Mucosa of descending colon (tissue), 3 donors: Measurements from ENCODE around the gene PSMD3. TPM values are rescaled to one million over a fixed set of nuclear protein-coding genes. Genes with fewer than 3 reads are reported as not detected.

Experiments
- ATAC-seq: fragments of 200-7000 bp; cut with Tn5 transposase; one replicate; pipeline ENCODE4 v1.9.1; 2020; ENCODE audit warnings: mild to moderate bottlenecking, moderate library complexity
- DNase-seq, 3 donors: peaks; one replicate each; pipeline ENCODE4 v3.0.0-alpha.2; 2020
- H3K36me3 ChIP-seq: fragments of 200-600 bp; one replicate; pipeline ENCODE4 v1.8.0; 2021; ENCODE audit warnings: low read depth, mild to moderate bottlenecking
- H3K4me1 ChIP-seq: fragments of 200-600 bp; one replicate; pipeline ENCODE4 v1.8.0; 2021; ENCODE audit warnings: low read depth, mild to moderate bottlenecking
- H3K4me3 ChIP-seq: fragments of 200-600 bp; one replicate; pipeline ENCODE4 v1.8.0; 2021; ENCODE audit warnings: mild to moderate bottlenecking
- H3K9me3 ChIP-seq: fragments of 200-600 bp; one replicate; pipeline ENCODE4 v1.8.0; 2021; ENCODE audit warnings: mild to moderate bottlenecking
- intact Hi-C, 2 donors: fragments of 100-400 bp; cut with DNase I in 1 of 2; cut with micrococcal nuclease in 1 of 2; formaldehyde crosslinking; loops; one replicate each; pipeline versions ENCODE4 v1.11.0 to v1.11.1; 2022; cut with DNase I, micrococcal nuclease
- total RNA-seq, 3 donors: library from RNA; stranded (reverse); fragmentation: NEBNext Ultra II Directional in 2 of 3; extraction: Animal tissue kit (Norgen Biotek cat#: 25700) in 2 of 3; gene quantifications; one replicate each; pipeline versions ENCODE4 v1.2.1 to v1.2.4, GENCODE V29; 2021 to 2023
- TF ChIP-seq, protein P1 (sequence below): fragments of 200-600 bp; IDR thresholded peaks from one replicate; pipeline ENCODE4 v1.8.0; 2022; ENCODE audit warnings: antibody characterized with exemption, mild to moderate bottlenecking
- donor health status: DM: no; HTN: no; CAD: no; lungs with moderate emphysema.
- donor health status: DM: no; HTN: no; CAD: no.
- donor health status: DM: no; HTN: yes; CAD: no.

PSMD3 gene
- total RNA-seq, 3 donors from 2014 or later, result 96.0 to 126 (median 96.8) TPM

DNA sequence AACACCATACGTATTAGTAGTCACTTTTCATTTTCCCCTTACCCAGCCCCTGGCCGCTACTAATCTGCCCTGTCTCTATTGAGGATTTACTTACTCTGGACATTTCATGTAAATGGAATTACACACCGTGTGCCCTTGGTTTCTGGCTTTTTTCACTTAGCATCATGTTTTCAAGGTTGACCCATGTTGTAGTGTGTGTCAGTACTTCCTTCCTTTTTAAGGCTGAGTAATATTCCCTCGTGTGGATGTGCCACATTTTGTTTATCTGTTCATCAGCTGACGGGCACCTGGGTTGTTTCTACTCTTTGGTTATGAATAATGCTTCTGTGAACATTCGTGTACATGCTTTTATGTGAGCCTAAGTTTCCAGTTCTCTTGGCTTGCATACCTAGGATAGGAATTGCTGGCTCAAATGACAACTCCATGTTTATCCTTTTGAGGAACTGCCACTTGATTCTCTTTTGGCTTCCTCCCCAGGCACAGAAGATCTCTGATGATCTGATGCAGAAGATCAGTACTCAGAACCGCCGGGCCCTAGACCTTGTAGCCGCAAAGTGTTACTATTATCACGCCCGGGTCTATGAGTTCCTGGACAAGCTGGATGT is 7.7 kb downstream of the PSMD3 start:
- TF ChIP-seq, protein P1, sequence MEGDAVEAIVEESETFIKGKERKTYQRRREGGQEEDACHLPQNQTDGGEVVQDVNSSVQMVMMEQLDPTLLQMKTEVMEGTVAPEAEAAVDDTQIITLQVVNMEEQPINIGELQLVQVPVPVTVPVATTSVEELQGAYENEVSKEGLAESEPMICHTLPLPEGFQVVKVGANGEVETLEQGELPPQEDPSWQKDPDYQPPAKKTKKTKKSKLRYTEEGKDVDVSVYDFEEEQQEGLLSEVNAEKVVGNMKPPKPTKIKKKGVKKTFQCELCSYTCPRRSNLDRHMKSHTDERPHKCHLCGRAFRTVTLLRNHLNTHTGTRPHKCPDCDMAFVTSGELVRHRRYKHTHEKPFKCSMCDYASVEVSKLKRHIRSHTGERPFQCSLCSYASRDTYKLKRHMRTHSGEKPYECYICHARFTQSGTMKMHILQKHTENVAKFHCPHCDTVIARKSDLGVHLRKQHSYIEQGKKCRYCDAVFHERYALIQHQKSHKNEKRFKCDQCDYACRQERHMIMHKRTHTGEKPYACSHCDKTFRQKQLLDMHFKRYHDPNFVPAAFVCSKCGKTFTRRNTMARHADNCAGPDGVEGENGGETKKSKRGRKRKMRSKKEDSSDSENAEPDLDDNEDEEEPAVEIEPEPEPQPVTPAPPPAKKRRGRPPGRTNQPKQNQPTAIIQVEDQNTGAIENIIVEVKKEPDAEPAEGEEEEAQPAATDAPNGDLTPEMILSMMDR, result no peak
- no peak for ATAC-seq
- H3K4me1 ChIP-seq, result no peaks in the 10 kb centered on the region
- peaks cover 44% of the 10 kb centered on the region for H3K36me3 ChIP-seq
- H3K9me3 ChIP-seq, result no peaks in the 10 kb centered on the region
- DNase-seq, result no peak
- H3K4me3 ChIP-seq, result no peak overlapping the region
- intact Hi-C loops, result no loop called here

DNA sequence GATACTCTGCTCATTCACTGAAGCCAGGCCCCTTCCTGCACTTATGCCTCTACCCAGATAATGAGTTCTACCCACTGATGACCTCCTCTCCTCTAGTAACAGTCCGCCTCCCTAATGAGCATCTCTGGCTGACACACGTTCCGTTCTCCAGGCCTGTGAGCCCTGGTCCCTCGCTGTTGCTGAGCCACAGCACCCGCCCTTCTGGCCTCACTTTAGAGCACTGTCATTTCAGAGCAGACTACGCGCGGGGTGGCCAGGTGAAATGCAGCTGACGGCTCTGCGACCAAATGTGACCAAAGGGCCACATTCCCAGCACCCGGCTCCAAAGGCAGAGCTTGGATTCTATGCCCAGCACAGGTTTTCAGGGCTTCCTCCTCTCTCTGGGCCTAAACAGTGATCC is 13.8 kb downstream of the PSMD3 start:
- TF ChIP-seq, protein P1, result no peak
- Histone ChIP-seq H3K9me3 (no peaks in the 10 kb centered on the region), H3K4me3 (no peak overlapping the region), H3K4me1 (peaks cover 11% of the 10 kb centered on the region), H3K36me3 (peaks cover 20% of the 10 kb centered on the region)
- intact Hi-C loops, result no loop called here
- ATAC-seq, result no peak
- no peak for DNase-seq

DNA sequence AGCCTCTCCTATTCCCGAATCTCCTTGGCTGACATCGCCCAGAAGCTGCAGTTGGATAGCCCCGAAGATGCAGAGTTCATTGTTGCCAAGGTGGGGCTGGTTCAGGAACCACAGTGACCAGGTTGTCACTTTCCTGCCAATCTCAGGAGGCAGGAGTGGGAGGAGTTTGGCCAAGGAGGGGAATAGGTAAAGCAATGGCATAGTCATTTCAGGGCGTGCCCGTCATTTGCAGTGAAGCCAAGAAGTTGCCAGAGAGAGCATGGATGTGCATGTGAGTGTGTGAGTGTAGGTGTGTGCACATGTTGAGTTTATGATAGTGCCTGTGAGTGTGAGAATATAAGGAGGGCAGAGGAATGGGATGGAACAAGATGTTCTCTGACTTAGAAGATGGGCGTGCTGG is 14.8 kb downstream of the PSMD3 start:
- H3K4me1 ChIP-seq, result peaks cover 11% of the 10 kb centered on the region
- no peaks in the 10 kb centered on the region for H3K9me3 ChIP-seq
- TF ChIP-seq, protein P1, result no peak
- peaks cover 15% of the 10 kb centered on the region for H3K36me3 ChIP-seq
- intact Hi-C loops, result no loop called here
- DNase-seq (peak in 2 of 3 donors; percentile 74 to 89), ATAC-seq (peak; percentile 94)
- H3K4me3 ChIP-seq, result no peak overlapping the region

DNA sequence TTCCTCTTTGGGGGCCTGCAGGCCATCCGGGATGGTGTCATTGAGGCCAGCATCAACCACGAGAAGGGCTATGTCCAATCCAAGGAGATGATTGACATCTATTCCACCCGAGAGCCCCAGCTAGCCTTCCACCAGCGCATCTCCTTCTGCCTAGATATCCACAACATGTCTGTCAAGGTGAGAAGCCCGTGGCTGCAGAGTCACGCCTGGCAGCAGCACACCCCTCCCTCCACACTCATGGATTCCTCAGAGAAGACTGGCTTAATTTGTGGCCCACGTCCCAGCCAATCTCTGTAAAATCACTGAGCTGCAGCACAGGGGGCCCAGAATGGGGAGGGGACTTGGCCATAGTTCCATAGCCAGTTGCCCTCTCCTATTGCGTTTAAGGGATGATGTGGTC is 15.6 kb downstream of the PSMD3 start:
- intact Hi-C loops, result no loop called here
- DNase-seq (no peak), ATAC-seq (no peak)
- peaks cover 13% of the 10 kb centered on the region for H3K36me3 ChIP-seq
- no peak overlapping the region for H3K4me3 ChIP-seq
- TF ChIP-seq, protein P1, result no peak
- peaks cover 11% of the 10 kb centered on the region for H3K4me1 ChIP-seq
- no peaks in the 10 kb centered on the region for H3K9me3 ChIP-seq

DNA sequence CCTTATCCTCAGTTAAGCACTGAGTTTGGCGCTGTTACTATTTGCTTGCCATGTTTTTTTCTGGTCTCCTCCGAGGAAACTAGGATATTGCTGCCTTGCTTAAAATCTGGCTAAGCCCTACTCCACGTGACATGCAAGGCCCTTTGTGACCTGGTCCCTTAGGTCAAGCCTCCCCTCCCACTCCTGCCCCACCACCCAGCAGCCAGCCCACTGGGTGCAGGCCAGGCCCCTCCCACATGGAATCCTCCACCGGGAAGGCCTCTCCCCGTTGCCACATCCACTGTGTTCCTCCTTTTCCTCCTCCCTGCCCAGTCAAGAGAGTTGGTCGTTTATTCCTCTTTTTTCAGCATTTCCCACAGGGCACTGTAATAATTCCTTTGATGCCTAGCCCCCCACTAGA is 16.2 kb downstream of the PSMD3 start:
- H3K36me3 ChIP-seq, result peaks cover 9% of the 10 kb centered on the region
- no peaks in the 10 kb centered on the region for H3K9me3 ChIP-seq
- DNase-seq (no peak), ATAC-seq (no peak)
- intact Hi-C loops, result no loop called here
- no peak overlapping the region for H3K4me3 ChIP-seq
- peaks cover 11% of the 10 kb centered on the region for H3K4me1 ChIP-seq
- TF ChIP-seq, protein P1, result no peak

DNA sequence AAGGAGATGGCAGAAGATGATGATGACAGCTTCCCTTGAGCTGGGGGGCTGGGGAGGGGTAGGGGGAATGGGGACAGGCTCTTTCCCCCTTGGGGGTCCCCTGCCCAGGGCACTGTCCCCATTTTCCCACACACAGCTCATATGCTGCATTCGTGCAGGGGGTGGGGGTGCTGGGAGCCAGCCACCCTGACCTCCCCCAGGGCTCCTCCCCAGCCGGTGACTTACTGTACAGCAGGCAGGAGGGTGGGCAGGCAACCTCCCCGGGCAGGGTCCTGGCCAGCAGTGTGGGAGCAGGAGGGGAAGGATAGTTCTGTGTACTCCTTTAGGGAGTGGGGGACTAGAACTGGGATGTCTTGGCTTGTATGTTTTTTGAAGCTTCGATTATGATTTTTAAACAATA is 16.9 kb downstream of the PSMD3 start:
- DNase-seq (no peak), ATAC-seq (no peak)
- Histone ChIP-seq H3K4me1 (peaks cover 11% of the 10 kb centered on the region), H3K4me3 (no peak overlapping the region), H3K9me3 (no peaks in the 10 kb centered on the region), H3K36me3 (peaks cover 3% of the 10 kb centered on the region)
- intact Hi-C loops, result no loop called here
- TF ChIP-seq, protein P1, result no peak
